GM19193 (cell line): ENCODE results near the gene RC3H1.
A peak's percentile ranks its signal among the peaks of the same experiment; 100 is the strongest.

Source experiments
- POLR2A ChIP-seq: IDR thresholded peaks from 4 replicates; pipeline ENCODE4 v1.6.1; 2011; ENCODE audit not compliant: insufficient read depth, insufficient read length; ENCODE audit errors: extremely low read depth

The RC3H1 gene

DNA sequence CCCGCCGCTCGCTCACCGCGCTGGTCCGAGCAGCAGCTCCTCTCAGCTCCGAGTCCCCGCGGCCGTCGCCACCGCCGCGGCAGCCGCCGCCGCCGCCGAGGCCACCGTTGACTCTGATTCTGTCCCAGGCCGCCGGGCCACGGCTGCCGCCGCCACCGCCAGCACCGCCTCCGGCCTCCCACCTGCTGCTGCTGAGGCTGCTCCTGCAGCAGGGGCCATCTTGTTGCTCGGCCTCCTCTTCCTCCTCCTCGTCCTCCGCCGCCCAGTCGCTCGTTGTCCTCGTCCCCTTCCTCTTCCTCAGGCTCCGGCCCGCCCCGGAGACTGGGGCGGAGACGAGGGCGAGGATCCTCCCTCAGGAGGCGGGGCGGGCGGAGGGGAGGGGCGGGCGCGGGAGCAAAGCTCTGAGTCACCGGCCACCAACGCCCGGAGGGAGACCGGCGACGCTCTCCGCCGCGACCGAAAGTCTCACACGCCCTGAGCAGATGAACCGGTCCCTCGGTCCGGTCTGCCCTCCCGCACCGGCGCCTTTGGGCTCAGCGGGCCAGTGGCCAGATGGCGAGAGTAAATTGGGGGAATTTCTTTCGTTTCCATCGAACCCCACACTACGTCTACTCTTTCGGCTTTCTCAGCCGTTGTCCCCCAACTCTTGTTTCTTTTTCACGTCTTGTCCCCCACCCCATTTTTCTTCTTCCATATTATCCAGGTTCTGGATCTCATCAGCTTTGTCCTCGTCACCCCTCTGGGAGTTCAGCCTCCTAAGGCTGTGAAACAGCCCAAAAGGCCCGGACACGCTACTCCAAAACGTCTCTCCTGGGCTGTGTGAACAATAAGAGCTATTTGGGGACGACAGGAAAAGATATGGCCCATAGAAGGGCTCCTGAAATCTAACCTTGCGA lies at the start of gene RC3H1:
TSS of gene RC3H1 (minus strand) at position 278 of the 896 bp plus-strand sequence. CDS start 29,372 bp downstream, outside the sequence.
- peak; percentile 91 for TF ChIP-seq POLR2A

DNA sequence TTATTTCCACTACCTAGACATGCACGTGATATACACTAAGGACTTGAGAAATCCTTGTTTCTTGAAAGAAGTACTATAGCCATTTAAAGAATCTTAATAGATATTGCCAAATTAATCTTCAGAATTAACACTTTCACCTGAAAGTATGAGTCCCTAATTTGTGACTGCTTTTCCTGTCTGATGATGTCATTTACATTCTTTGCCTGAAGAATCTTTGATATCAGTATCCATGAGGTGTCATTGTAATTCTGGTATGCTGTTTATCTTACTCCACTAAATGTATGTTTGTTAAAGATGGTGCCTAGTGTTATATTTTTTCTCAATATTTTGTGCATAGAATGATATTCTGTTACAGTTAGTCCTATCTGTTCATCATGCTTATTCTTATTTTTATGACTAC lies 48.5 kb upstream of the RC3H1 start:
- TF ChIP-seq POLR2A = no peak

- TF ChIP-seq POLR2A = no peak
Measured at GRCh38 chr1:174068000-174068399, 45.8 kb upstream of the RC3H1 start.

DNA sequence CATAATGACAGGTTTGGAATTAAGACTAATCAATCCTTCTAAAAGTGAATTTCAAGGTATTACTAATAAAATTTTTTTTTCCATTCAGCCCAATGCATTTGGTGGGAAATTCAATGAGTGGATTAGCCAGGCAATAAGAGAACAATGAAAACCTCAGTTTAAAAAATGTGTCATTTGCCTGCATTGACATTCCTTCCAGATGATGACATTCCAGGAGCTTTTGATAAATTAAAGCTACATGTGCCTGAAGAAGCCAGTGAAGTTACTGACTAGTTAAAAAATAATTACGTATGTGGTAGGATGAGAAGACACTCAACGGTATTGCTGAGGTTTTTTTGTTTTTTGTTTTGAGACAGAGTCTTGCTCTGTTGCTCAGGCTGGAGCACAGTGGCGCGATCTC lies 37.9 kb upstream of the RC3H1 start:
- no peak for TF ChIP-seq POLR2A

DNA sequence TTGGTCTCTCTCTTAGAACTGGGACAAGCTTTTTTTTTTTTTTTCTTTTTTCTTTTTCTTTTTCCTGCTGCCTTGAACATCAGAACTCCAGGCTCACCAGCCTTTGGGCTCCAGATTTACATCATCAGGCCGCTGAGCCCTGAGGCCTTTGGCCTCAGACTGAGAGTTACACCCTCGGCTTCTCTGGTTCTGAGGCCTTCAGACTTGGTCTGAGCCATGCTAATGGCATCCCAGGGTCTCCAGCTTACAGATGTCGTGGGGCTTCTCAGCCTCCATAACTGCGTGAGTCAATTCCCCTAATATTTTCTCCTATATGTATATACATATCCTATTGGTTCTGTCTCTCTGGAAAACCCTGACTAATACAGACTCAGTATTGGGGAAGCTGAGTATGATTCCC lies 36.5 kb upstream of the RC3H1 start:
- TF ChIP-seq POLR2A = no peak

- TF ChIP-seq POLR2A = no peak
Measured at GRCh38 chr1:174053826-174054225, 31.7 kb upstream of the RC3H1 start.

DNA sequence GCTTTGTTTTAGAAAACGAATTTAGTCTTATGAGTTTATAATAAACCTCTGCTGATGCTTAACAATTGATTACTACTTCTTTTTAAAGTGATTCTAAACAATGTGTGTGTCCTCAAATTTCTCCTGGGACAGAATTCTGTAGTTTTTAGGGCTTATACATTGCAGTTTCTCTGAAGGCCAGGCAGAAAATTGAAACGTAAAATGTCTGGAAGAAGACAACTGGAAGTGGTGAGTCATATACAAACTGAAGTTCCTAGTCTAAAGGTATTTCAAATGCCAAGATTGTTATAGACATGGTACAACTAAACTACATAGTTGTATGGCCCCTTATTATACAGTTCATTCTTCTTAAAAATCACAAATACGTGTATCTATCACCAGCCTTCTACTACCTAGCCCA lies 30.5 kb upstream of the RC3H1 start:
- no peak for TF ChIP-seq POLR2A

- TF ChIP-seq POLR2A = no peak
Measured at GRCh38 chr1:174051956-174052355, 29.8 kb upstream of the RC3H1 start.

DNA sequence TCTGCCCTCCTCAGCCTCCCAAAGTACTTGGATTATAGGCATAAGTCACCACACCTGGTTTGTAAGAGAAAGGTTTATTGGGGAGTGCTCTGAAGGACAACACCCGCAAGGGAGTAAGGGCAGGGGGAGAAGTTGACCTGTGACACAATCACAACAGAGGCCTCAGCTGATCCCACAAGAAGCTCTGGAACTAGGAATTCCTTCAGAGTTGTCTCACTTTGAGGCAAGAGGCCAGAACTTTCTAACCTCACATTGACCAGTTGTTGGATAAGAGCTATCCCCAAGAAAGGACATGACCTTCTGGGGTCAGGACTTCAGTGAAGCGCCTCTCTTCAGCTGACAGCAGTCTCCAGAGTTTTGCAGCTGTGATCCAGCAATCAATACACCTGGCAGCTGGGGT lies 27.4 kb upstream of the RC3H1 start:
- no peak for TF ChIP-seq POLR2A

- no peak for TF ChIP-seq POLR2A
Measured at GRCh38 chr1:174044418-174045222, 22.5 kb upstream of the RC3H1 start.

DNA sequence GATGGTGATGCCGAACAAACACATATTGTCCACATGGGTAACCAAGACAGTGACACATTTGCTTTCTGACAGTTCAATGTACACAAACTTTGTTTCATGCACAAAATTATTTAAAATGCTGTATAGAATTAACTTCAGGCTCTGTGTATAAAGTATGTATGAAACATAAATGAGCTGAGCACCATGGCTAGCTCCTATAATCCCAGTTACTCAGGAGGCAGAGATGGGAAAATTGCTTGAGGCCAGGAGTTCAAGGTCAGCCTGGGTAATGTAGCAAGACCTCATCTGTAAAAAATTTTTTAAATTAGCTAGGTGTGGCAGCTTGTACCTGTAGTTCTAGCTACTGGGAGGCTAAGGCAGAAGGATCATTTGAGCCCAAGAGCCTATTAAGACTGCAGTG lies 19.2 kb upstream of the RC3H1 start:
- TF ChIP-seq POLR2A = no peak

DNA sequence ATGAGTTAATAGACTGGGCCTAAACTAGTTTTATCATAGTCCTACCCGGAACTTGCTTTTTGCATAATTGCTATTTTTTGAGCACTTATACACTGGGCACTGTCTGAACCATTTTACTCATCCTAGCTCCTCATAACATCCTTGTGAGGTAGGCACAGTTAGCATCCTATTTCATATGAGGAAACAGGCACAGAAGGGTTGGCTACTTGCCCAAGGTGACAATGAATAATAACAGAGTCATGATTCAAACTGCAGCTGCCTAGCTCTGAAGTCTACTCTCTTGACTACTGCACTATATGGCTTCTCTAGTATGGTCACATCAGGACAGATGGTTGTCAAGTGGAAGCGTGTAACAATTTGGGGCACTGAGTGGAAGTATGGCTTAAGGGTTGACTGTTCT lies 18.2 kb upstream of the RC3H1 start:
- no peak for TF ChIP-seq POLR2A

- TF ChIP-seq POLR2A = no peak
Measured at GRCh38 chr1:174039027-174039426, 16.9 kb upstream of the RC3H1 start.

DNA sequence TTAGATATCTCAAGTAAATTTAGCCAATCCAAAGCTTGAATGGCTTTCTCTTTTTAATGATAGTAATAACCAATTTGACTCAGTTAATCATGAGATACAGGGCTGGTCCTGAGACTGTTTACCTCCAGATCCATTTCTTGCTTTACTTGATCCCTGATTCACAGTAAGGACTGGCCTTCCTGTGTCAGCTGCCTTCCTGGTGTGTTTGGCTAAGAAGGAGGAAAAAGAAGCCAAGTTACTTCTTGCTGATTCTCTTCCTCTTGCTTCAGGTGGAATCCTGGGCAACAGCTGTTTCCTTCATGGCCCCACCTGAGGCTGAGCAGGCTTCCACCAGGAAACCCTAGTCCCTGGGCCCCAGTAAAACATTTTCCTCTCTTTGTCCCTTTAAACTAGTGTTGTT lies 14.6 kb upstream of the RC3H1 start:
- no peak for TF ChIP-seq POLR2A

- TF ChIP-seq POLR2A = no peak
Measured at GRCh38 chr1:174036204-174036603, 14.0 kb upstream of the RC3H1 start.
